Measurements from ENCODE around the gene SHISA5. TPM values are rescaled to one million over a fixed set of nuclear protein-coding genes. Genes with fewer than 3 reads are reported as not detected.

Gene SHISA5
- total RNA-seq, 6 experiments from 2014 or later: 76.3 to 118 (median 101) TPM

DNA sequence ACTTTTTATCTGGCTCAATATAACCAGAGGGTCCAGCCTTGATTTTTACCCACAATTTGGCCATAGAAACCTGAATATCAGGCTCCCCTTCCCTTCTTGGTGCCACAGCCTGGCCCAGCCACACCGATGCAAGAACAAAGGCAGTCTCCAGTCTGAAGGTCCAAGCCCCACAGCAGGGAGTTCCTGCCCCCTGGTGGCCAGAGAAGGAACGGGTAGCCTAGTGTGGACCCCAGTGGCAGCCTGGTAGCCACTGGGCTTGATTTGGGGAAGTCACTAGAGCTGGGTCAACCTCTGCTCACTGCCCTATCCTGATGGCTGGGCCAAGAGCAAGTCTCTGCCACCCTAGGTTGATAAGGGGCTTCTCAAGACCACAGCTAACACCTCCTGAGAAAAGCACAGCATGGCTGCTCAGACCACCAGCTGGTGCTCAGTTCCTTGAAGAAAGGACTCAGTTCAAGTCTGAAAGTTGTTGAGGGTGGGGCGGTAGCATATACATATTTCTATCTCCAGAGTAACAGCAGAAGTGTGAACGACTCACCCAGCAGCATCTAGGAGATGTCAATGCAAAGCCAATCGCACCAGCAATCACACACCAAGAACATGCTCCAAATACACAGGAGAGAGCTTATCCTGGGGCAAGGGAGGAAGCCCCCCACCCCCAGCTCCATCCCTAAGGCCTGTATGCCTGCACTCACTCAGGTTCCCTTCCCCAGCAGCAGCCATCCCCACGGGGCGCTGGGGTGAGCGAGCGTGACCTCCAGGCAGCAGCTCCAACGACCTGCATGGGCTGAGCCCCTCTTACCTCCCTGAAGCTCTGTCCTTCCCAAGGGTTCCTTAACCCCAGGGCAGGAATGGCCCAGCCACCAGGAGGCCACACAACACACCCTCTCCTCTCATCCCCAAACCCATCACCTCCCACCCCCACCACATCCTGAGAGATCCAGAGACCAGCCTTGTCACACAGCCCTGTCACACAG lies 45.0 kb upstream of the SHISA5 start:
- H3K4me1 ChIP-seq: peaks cover 0 to 3% (median 0%) of the 10 kb centered on the region in 4 donors
- no peak for TF ChIP-seq POLR2A (IDR thresholded peaks at IDR 0.05)
- TF ChIP-seq, protein P1, sequence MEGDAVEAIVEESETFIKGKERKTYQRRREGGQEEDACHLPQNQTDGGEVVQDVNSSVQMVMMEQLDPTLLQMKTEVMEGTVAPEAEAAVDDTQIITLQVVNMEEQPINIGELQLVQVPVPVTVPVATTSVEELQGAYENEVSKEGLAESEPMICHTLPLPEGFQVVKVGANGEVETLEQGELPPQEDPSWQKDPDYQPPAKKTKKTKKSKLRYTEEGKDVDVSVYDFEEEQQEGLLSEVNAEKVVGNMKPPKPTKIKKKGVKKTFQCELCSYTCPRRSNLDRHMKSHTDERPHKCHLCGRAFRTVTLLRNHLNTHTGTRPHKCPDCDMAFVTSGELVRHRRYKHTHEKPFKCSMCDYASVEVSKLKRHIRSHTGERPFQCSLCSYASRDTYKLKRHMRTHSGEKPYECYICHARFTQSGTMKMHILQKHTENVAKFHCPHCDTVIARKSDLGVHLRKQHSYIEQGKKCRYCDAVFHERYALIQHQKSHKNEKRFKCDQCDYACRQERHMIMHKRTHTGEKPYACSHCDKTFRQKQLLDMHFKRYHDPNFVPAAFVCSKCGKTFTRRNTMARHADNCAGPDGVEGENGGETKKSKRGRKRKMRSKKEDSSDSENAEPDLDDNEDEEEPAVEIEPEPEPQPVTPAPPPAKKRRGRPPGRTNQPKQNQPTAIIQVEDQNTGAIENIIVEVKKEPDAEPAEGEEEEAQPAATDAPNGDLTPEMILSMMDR (IDR thresholded peaks at IDR 0.05): peak; percentile 91 to 97 (median 94)
- peak; percentile 83 to 86 (median 85) for DNase-seq
- intact Hi-C loops (cut with DNase I): no loop called here
- ATAC-seq: peak; percentile 92 to 97 (median 96)
- H3K4me3 ChIP-seq: no peak overlapping the region
- H3K9me3 ChIP-seq: no peaks in the 10 kb centered on the region
- no peaks in the 10 kb centered on the region for H3K36me3 ChIP-seq
- H3K27me3 ChIP-seq: no peaks in the 10 kb centered on the region
- no peak overlapping the region for H3K27ac ChIP-seq
- WGBS (ENCODE audit: insufficient coverage, low coverage, low lambda C conversion rate, missing lambda C conversion rate): 0% methylated on average over 2 of the region's 10 CpGs

DNA sequence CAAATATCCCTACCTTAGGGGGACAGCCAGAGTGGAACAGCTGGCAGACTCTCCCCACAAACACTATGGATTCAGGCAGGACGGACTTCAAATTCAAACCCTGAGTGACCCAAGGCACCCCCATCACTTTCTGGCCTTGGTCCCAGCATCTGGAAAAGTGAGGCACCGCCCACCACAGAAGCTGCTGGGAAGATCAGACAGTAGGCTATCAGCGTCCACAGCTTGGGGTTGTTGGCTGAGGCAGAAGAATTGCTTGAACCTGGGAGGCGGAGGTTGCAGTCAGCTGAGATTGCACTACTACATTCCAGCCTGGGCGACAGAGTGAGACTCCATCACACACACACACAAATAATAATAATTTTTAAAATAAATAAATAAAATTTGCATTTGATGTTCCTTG lies 44.2 kb upstream of the SHISA5 start:
- TF ChIP-seq, protein P1 (IDR thresholded peaks at IDR 0.05): no peak
- TF ChIP-seq POLR2A (IDR thresholded peaks at IDR 0.05): no peak
- Histone ChIP-seq H3K9me3 (no peaks in the 10 kb centered on the region), H3K4me1 (peaks cover 0 to 3% (median 0%) of the 10 kb centered on the region in 4 donors), H3K36me3 (no peaks in the 10 kb centered on the region), H3K4me3 (no peak overlapping the region), H3K27ac (no peak overlapping the region), H3K27me3 (no peaks in the 10 kb centered on the region)
- DNase-seq (no peak), ATAC-seq (no peak)
- WGBS (ENCODE audit: insufficient coverage, low coverage, low lambda C conversion rate, missing lambda C conversion rate): 71% methylated on average over 5 of the region's 5 CpGs
- intact Hi-C loops (cut with DNase I): no loop called here

DNA sequence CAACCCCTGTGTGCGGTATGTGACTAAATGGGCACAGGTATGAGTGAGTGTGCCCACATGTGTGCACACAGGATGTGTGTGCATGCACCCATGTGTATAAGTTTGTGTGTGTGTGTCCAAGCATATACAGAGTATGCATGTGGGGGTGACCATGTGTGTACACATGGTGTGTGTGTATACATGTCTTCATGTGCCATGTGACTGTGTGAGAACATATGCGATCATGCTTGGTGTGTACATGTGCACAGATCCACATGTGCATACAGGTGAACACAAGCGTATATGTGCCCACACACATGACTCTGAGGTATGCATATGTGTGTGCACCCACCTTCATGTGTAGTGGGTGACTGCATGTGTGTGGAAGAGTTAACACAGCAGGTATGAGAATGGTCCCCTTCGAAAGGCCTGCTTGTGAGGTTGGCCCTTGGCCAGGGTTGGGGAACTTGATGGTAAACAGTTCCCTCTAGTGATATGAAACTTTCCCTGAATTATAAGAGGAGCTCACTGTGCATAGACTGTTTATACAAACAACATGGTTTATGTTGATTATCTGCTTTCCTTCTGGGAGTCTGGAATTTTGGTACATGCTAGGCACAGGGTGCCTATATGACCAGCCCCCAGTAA lies 42.3 kb upstream of the SHISA5 start:
- intact Hi-C loops (cut with DNase I): no loop called here
- Histone ChIP-seq H3K4me3 (no peak overlapping the region), H3K36me3 (no peaks in the 10 kb centered on the region), H3K27me3 (no peaks in the 10 kb centered on the region), H3K4me1 (peaks cover 0 to 3% (median 0%) of the 10 kb centered on the region in 4 donors), H3K27ac (no peak overlapping the region), H3K9me3 (no peaks in the 10 kb centered on the region)
- TF ChIP-seq, protein P1 (IDR thresholded peaks at IDR 0.05): no peak
- no peak for TF ChIP-seq POLR2A (IDR thresholded peaks at IDR 0.05)
- 61% methylated on average over 3 of the region's 4 CpGs for WGBS (ENCODE audit: insufficient coverage, low coverage, low lambda C conversion rate, missing lambda C conversion rate)
- DNase-seq (peak in 1 of 3 donors; percentile 45), ATAC-seq (no peak)

DNA sequence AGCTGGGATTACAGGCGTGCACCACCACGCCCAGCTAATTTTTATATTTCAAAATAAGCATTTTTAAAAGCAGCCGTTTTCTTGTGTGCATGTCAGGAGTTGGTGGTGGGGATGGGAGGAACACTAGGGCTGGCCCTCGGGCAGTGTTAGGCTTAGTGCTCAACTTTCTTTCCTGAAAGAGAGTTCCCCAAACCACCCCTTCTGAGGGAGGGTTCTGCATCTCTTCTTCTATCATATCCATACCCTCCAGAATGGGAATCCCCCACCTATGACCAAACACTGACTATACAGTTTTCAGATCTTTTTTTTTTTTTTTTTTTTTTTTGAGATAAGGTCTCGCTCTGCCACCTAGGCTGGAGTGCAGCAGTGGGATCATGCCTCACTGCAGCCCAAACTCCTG lies 40.2 kb upstream of the SHISA5 start:
- peaks cover 0 to 3% (median 0%) of the 10 kb centered on the region in 4 donors for H3K4me1 ChIP-seq
- ATAC-seq (no peak), DNase-seq (no peak)
- intact Hi-C loops (cut with DNase I): no loop called here
- no peaks in the 10 kb centered on the region for H3K9me3 ChIP-seq
- WGBS (ENCODE audit: insufficient coverage, low coverage, low lambda C conversion rate, missing lambda C conversion rate): 65% methylated on average over 5 of the region's 5 CpGs
- H3K36me3 ChIP-seq: no peaks in the 10 kb centered on the region
- TF ChIP-seq, protein P1 (IDR thresholded peaks at IDR 0.05): no peak
- no peak for TF ChIP-seq POLR2A (IDR thresholded peaks at IDR 0.05)
- H3K27ac ChIP-seq: no peak overlapping the region
- no peak overlapping the region for H3K4me3 ChIP-seq
- H3K27me3 ChIP-seq: no peaks in the 10 kb centered on the region

Measured in right lobe of liver (tissue), 6 donors.